Fibroblast of skin of right quadriceps (primary cell): ENCODE data around the gene FOXN1.
A peak's percentile ranks its signal among the peaks of the same experiment; 100 is the strongest.
"Not testable (repeated sequence)": the region's sequence is repeated elsewhere in the genome, so short reads cannot be mapped to it uniquely, and the experiment has no call there.

ENCODE experiments used
- DNase-seq: peaks from one replicate; pipeline ENCODE4 v3.0.0-alpha.2; 2013

The FOXN1 gene

GRCh38 chr17:28549236-28550132 is 43.3 kb downstream of the FOXN1 start:
- DNase-seq = no peak

GRCh38 chr17:28550858-28551257 is 44.7 kb downstream of the FOXN1 start:
- DNase-seq = no peak

GRCh38 chr17:28551421-28552175 is 45.5 kb downstream of the FOXN1 start:
- no peak for DNase-seq

GRCh38 chr17:28552176-28552999 is 46.2 kb downstream of the FOXN1 start, which contains the start of gene UNC119:
Gene UNC119 (minus strand): TSS chr17:28552624. CDS start chr17:28552557, 67 bp downstream.
- DNase-seq = peak; percentile 66

- DNase-seq = no peak
Observed at GRCh38 chr17:28553000-28553505, 46.9 kb downstream of the FOXN1 start.

GRCh38 chr17:28554565-28554964 is 48.4 kb downstream of the FOXN1 start:
- DNase-seq = no peak

GRCh38 chr17:28555022-28555421 is 48.9 kb downstream of the FOXN1 start:
- DNase-seq = no peak

- peak; percentile 66 for DNase-seq
Observed at GRCh38 chr17:28563475-28563874, 57.3 kb downstream of the FOXN1 start.

- no peak for DNase-seq
Observed at GRCh38 chr17:28567604-28568003, 61.5 kb downstream of the FOXN1 start.

- no peak for DNase-seq
Observed at GRCh38 chr17:28569446-28569845, 63.3 kb downstream of the FOXN1 start.

GRCh38 chr17:28570716-28571360 is 64.7 kb downstream of the FOXN1 start:
- DNase-seq = no peak

- DNase-seq = peak; percentile 87
Observed at GRCh38 chr17:28571361-28572122, 65.4 kb downstream of the FOXN1 start, which contains the start of gene PIGS. Gene PIGS (minus strand): TSS chr17:28571524. CDS start chr17:28571496, 28 bp downstream.

GRCh38 chr17:28572259-28573039 is 66.3 kb downstream of the FOXN1 start:
- DNase-seq = no peak

GRCh38 chr17:28573040-28573380 is 66.9 kb downstream of the FOXN1 start:
- no peak for DNase-seq

- no peak for DNase-seq
Observed at GRCh38 chr17:28573521-28573920, 67.4 kb downstream of the FOXN1 start.

GRCh38 chr17:28573966-28574480 is 67.9 kb downstream of the FOXN1 start:
- DNase-seq = no peak

- no peak for DNase-seq
Observed at GRCh38 chr17:28574526-28574925, 68.4 kb downstream of the FOXN1 start.

- DNase-seq = no peak
Observed at GRCh38 chr17:28575126-28575795, 69.1 kb downstream of the FOXN1 start.

GRCh38 chr17:28576016-28576415 is 69.9 kb downstream of the FOXN1 start:
- DNase-seq = not testable (repeated sequence)
